Measurements from ENCODE around the gene EBF4. TPM values are rescaled to one million over a fixed set of nuclear protein-coding genes. Genes with fewer than 3 reads are reported as not detected.
"Not testable (repeated sequence)": the region's sequence is repeated elsewhere in the genome, so short reads cannot be mapped to it uniquely, and the experiment has no call there.

EBF4 gene
- total RNA-seq, 2 donors from 2014 or later, result 2.0 to 7.5 TPM

DNA sequence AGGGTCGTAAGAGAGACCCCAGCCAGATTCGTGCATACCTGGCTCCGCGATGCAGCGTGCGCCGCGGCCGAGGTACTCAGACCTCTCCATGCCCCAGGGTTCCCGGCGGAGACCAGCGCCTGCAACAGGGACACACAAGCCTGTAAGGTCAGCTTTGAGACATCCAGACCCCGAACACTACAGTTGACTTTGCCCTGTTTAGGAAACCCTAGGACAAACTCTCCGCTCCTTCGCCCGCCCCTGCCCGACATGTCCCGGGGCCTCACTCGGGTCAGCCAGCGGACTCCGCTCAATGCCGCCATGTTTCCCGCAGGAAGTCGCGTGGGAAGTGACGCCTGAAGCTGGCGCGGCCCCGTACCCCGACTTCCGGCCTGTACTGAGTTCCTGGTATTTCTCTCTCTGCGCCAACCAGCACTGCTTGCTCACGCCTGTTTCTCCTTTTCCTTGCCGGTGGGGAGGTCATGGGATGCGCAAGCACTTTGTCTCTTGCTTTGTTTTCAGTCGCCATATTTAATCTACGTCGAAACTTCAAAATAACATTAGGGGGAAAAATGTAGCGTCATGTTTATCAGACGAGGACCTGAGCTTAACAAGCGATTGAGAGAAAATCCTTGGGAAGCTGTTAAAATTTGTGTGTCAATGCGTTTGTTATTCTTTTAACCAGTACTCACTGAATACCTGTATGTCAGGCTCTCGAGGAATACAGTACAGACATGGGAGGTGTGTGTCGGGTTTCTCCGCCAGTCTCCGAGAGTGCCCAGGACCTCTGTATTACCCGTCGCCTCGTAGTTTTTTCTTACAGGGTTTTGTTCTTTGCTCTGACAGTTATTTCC, 28.5 kb upstream of the EBF4 start, which contains the start of gene IDH3B:
Gene IDH3B (minus strand): TSS at position 330 of the 833 bp plus-strand sequence. CDS start 28 bp downstream, at position 302.
- TF ChIP-seq, protein P1, sequence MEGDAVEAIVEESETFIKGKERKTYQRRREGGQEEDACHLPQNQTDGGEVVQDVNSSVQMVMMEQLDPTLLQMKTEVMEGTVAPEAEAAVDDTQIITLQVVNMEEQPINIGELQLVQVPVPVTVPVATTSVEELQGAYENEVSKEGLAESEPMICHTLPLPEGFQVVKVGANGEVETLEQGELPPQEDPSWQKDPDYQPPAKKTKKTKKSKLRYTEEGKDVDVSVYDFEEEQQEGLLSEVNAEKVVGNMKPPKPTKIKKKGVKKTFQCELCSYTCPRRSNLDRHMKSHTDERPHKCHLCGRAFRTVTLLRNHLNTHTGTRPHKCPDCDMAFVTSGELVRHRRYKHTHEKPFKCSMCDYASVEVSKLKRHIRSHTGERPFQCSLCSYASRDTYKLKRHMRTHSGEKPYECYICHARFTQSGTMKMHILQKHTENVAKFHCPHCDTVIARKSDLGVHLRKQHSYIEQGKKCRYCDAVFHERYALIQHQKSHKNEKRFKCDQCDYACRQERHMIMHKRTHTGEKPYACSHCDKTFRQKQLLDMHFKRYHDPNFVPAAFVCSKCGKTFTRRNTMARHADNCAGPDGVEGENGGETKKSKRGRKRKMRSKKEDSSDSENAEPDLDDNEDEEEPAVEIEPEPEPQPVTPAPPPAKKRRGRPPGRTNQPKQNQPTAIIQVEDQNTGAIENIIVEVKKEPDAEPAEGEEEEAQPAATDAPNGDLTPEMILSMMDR (IDR thresholded peaks at IDR 0.05), result no peak
- peak within 1 kb of the TSS; percentile 99 for H3K4me3 ChIP-seq
- peak; percentile 95 for DNase-seq
- H3K9ac ChIP-seq (ENCODE audit: low read depth in 2 of 2, low read length in 2 of 2), result peak within 1 kb of the TSS; percentile 78 to 86
- no peaks in the 10 kb centered on the region for H3K9me3 ChIP-seq
- H3K27ac ChIP-seq, result peak within 1 kb of the TSS; percentile 66
- no peaks in the 10 kb centered on the region for H3K27me3 ChIP-seq
- intact Hi-C loops (cut with DNase I), result no loop called here
- H3K36me3 ChIP-seq, result no peaks in the 10 kb centered on the region
- H3K4me1 ChIP-seq, result no peaks in the 10 kb centered on the region

DNA sequence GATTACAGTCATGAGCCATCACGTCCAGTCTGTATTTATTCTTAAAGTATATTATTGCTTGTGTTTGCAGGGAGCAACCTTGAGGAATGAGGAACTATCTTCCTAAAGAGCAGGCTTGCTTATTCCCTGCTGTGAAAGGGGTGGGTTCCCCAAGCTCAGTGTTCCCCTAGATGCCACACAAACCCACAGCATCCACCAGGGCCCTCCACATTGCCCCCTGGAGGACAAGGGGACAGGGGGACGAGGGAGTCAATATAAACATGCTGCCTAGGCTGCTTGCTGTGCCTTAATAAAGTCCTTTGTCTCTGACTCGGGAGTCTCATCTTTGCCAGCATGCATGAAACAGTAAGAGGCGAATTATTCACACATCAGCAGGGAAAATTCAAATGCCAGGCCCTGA, 20.6 kb upstream of the EBF4 start:
- H3K4me3 ChIP-seq, result no peak overlapping the region
- no peaks in the 10 kb centered on the region for H3K9me3 ChIP-seq
- no peaks in the 10 kb centered on the region for H3K27me3 ChIP-seq
- no peak overlapping the region for H3K27ac ChIP-seq
- no peak for DNase-seq
- TF ChIP-seq, protein P1 (IDR thresholded peaks at IDR 0.05), result no peak
- H3K4me1 ChIP-seq, result no peaks in the 10 kb centered on the region
- no peak overlapping the region for H3K9ac ChIP-seq (ENCODE audit: low read depth in 2 of 2, low read length in 2 of 2)
- no peaks in the 10 kb centered on the region for H3K36me3 ChIP-seq
- intact Hi-C loops (cut with DNase I), result no loop called here

DNA sequence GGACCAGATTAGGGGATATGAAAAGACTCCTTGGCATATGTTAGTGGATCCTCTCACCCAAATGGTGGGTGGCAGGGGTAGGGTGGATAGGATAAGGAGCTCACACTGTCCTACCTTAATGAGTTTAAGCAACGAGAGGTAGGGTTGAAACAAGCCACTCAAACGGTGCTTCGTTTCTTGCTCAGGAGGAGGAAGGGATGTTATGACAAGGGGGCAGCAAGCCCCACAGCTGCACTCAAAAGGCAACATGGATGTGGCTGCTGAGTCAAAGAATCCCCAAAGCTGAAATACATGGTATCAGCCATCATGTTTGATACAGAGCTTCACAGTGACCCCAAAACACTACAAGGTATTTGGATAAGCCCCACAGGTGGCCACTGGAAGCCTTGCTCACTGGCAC, 20.1 kb upstream of the EBF4 start:
- Histone ChIP-seq H3K4me3 (no peak overlapping the region), H3K4me1 (no peaks in the 10 kb centered on the region), H3K9me3 (no peaks in the 10 kb centered on the region), H3K36me3 (no peaks in the 10 kb centered on the region), H3K9ac (ENCODE audit: low read depth in 2 of 2, low read length in 2 of 2) (no peak overlapping the region), H3K27ac (no peak overlapping the region), H3K27me3 (no peaks in the 10 kb centered on the region)
- TF ChIP-seq, protein P1 (IDR thresholded peaks at IDR 0.05), result no peak
- no peak for DNase-seq
- intact Hi-C loops (cut with DNase I), result no loop called here

DNA sequence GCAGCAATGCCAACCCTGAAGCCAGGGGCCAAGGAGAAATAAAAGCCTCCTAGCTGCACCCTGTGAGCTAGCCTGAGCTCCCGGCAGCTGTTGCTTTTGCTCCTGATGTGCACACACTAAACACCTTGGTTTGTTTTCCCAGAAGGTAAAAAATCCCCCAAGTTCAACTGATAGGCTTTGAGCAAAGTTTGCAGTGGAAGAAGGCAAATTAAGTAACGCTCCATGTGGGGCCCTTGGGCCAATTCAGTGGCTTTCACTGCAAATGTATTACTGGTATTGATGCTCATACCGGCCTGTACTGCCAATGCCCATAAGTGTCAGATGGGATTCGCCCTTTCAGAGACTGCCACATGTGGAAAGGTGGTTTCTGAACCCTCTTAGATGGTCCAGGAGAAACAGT, 19.1 kb upstream of the EBF4 start:
- TF ChIP-seq, protein P1 (IDR thresholded peaks at IDR 0.05), result no peak
- Histone ChIP-seq H3K9me3 (no peaks in the 10 kb centered on the region), H3K4me1 (no peaks in the 10 kb centered on the region), H3K27ac (no peak overlapping the region), H3K9ac (ENCODE audit: low read depth in 2 of 2, low read length in 2 of 2) (no peak overlapping the region), H3K27me3 (no peaks in the 10 kb centered on the region), H3K4me3 (no peak overlapping the region), H3K36me3 (no peaks in the 10 kb centered on the region)
- no peak for DNase-seq
- intact Hi-C loops (cut with DNase I), result no loop called here

DNA sequence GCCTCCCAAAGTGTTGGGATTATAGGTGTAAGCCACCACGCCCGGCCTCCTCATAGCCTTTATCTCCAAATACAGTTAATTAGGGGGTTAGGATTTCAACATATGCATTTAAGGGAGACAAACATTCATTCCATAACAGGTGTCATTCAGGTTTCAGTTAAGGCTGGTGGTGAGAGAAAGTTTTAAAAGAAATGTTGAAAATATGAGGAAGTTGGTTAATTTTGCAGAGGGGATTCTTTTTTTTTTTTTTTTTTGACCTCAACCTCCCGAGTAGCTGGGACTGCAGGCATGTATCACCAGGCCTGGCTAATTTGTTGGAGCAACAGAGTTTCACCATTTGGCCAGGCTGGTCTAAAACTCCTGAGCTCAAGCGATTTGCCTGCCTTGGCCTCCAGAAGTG, 12.5 kb upstream of the EBF4 start:
- Histone ChIP-seq H3K4me3 (no peak overlapping the region), H3K9ac (ENCODE audit: low read depth in 2 of 2, low read length in 2 of 2) (no peak overlapping the region), H3K4me1 (no peaks in the 10 kb centered on the region), H3K36me3 (no peaks in the 10 kb centered on the region), H3K27ac (no peak overlapping the region), H3K27me3 (no peaks in the 10 kb centered on the region), H3K9me3 (no peaks in the 10 kb centered on the region)
- TF ChIP-seq, protein P1 (IDR thresholded peaks at IDR 0.05), result no peak
- intact Hi-C loops (cut with DNase I), result no loop called here
- no peak for DNase-seq

DNA sequence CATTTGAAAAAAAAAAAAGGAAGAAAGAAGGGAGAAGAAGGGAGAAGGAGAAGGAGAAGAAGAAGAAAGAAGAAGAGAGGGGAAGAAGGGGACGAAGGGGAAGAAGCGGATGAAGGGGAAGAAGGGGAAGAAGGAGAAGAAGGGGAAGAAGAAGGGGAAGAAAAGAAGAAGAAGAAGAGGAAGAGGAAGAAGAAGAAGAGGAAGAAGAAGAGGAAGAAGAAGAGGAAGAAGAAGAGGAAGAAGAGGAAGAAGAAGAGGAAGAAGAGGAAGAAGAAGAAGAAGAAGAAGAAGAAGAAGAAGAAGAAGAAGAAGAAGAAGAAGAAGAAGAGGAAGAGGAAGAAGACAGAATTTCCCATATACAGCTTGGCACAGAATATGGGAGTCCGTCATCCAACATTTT, 10.5 kb upstream of the EBF4 start:
- H3K4me3 ChIP-seq; H3K27me3 ChIP-seq; H3K27ac ChIP-seq; DNase-seq; H3K9ac ChIP-seq (ENCODE audit: low read depth in 2 of 2, low read length in 2 of 2); intact Hi-C loops (cut with DNase I); H3K9me3 ChIP-seq; H3K4me1 ChIP-seq; H3K36me3 ChIP-seq: not testable (repeated sequence)

DNA sequence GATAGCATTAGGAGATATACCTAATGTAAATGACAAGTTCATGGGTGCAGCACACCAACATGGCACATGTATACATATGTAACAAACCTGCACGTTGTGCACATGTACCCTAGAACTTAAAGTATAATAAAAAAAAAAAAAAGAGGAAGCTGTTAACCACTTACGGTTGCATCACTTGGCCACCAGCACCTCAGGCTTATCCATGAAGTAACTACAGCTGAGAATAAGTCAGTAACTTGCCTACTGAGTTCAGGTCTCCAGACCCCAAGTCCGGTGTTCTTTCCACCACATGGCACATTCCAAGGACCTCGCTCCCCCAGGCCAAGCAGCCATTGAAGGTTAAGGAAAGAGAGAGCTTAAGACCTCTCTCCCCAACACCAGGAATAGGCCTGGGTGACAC, 7.8 kb upstream of the EBF4 start:
- H3K9ac ChIP-seq (ENCODE audit: low read depth in 2 of 2, low read length in 2 of 2); H3K27me3 ChIP-seq; H3K9me3 ChIP-seq; H3K4me1 ChIP-seq; H3K27ac ChIP-seq; H3K36me3 ChIP-seq; H3K4me3 ChIP-seq; DNase-seq: not testable (repeated sequence)
- intact Hi-C loops (cut with DNase I), result loop anchor here (5.0 kb wide), 1 partner anchor 57 kb away; no protein-coding TSS in a partner anchor
